ENCODE measurements around the gene CWC25. TPM values are rescaled to one million over a fixed set of nuclear protein-coding genes. Genes with fewer than 3 reads are reported as not detected.

The CWC25 gene
- 6.6 and 8.1 TPM in 2 replicates for total RNA-seq (ENCODE audit: low replicate concordance)

DNA sequence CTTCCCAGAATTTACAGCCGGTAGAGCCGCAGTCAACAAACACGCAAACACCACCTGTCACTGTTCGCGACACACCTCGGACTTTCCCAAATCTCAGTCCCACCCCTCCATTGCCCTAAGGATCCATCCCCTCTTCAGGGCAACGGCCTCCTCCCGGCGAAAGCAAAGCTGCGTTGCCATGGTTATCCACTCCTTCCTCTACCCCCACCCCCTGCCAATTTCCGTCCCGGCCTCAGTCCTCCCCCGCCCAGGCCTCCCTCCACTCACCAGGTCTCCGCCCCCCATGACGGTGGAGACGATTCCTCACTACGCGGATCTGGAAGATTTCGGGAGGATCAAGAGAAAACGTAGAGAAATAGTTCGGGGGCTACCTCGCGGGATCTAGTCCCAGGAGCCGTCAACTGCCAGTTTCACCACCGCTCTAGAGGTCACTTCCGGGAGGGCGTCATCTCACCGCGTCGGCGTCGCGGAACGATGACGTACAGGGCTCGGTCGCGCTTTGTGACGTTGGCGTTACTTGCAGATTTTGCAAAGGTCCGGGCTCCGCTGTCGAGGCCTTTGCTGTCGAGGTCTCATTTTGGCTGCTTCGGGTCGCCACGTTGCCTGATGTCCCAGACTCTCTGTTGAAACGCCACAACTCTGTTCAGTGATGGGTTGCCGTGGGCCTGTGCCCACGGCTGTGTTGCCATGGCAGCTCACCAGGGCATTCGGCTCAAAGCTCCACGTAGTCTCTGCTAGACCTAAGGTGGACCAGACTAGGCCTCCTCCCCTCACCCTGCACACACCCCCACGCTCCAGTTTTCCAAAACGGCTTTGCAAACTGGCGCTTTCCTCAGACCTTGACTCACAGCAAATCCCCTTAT, at the start of gene CWC25:
Gene CWC25, minus strand, starts transcription at position 423 of the 863 bp plus-strand sequence. Its CDS starts 138 bp downstream, at position 285.

DNA sequence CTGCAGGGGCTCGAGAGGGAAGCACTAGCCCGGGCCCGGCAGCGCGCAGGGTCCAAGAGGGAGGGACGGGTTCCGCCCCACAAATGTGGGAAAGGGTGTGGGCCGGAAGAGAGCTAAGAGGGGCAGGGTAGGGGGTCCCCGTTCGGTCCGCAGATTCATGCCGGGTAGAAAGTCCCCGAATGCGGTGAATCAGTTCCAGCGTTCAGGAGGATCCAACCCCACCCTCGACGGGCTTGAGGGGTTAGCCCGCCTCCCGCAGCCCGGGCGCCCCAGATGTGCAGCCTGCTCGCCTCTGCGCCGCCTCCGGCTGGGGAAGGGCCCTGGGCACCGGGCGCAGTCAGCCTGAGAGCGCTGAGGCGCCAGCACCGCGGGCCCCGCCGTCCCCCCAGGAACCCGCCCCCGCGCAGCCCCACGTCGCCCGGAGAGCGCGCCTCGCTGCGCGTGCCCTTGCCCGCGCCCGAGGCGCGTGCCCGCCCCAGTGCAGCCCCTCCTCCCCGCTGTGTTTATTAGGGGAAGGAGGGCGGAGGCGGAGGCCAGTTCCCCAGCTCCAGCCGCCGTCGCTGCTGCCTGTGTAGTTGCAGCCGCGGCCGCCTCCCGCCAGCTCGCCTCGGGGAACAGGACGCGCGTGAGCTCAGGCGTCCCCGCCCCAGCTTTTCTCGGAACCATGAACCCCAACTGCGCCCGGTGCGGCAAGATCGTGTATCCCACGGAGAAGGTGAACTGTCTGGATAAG, 44.6 kb upstream of the CWC25 start, which contains the start of gene LASP1:
Gene LASP1, plus strand, starts transcription at position 533 of the 733 bp plus-strand sequence. Its CDS starts 132 bp downstream, at position 665.

DNA sequence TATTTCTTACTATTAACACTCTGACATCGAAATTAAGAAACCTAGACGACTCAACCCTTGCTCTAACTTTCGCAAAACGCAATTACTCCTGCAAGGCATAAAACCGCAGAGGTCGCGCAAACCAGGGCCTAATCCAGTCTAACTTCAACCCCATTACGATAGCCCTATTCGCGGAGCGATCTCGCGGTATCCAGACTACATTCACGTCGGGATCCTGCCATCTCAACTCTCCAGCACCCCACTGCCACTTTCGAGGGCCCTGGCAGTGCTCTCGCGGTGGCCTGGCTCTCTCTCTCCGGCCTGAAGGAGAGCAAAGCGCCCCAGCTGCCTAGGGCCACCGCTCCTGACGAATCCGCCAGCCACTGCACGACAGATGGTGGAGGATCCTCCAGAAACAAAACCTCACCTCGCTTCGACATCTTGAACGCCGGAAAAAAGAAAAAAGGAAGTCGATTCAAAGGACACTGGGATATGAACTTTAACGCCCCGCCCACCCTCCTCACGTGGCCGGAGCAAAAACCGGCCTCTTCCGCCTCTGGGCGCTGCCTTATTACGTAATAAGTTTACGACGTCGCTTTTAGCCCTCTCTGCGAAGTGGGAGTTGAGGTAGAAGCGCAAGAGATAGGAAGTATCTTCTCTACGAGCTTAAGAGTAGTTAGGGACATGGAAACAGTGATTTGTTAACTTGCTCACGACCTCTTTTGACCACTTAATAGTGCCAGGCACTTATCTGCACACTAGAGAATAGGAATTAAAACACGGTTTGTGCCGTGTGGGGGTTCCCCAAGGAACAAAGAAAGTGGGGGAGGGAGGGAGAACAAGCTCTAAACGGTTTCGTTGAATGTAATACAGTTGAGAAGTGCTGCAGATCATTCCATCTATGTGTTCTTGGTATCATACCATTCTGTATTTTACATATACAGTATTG, 28.4 kb upstream of the CWC25 start, which contains the start of gene RPL23:
Gene RPL23, minus strand, starts transcription at position 430 of the 928 bp plus-strand sequence. Its CDS starts 11 bp downstream, at position 419.

DNA sequence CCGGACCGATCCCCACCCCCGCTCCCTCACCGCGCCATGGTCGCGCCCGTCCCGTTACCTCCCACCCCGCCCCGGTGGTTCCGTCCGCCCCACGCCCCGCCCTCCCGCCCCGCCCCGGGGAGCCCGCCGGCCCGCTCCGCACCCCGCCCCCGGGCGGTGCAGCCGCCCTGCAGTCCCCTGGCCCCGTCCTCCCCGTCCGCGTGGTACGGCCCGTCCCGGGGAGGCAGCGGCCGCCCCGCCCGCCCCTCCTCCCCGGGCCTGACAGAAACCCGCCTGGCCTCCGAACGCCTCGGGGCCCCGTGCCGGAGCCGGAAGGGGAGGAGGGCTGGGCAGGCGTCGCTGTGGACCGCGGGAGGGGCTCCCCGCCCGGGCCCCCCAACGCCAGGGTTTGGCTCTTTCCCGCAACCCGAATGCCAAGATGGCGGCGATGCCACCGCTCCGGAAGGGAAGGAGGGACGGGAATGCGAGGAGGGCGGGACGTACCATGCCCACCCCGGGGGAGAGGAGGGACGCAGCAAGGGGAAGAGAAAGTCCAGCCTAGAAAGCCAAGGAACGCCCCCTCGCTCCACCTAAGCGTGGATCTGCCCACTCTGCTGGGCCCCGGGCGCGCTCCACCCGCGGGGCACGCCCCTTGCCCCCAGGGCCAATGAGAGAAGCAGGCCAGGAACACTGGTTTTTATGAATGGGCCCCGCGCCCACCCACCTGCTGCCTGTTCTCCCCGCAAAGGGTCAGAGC, 25.5 kb downstream of the CWC25 start, which contains the start of gene PIP4K2B:
Gene PIP4K2B, minus strand, starts transcription at position 56 of the 736 bp plus-strand sequence. CDS start 132 bp downstream, outside the sequence.

DNA sequence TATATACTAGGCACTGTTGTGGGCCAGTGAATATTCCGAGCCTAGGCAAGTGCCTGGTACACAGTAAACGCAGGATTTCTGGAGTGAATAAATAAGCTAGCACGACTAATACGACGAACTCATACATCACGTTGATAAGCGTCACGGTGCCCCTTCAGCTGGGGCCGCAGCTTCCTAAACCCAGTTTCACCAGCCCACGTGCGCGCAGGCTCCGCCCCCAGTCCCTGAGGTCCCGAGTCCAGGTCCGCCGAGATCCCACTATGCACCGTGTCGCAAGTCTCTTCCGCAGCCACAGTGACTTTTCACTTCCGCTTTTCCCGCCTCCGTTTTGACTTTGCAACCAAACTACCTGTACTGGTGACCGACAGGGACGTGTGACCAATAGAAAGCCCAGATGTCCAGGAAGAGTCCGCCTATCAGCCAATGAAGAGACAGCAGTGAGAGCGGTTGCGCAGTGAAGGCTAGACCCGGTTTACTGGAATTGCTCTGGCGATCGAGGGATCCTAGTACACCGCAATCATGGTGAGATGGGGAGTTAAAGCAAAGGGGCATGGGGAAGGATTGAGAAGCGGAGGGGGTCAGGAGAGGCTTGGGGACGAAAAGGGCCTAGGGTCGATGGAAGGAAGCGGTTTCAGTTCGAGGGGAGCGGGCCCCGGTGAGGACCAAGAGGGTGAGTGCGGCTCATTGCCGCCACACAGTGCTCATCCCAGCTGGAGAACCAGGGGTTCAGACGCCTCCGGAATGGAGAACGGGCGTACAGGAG, 72.6 kb downstream of the CWC25 start, which contains the start of gene PSMB3:
Gene PSMB3, plus strand, starts transcription at position 434 of the 763 bp plus-strand sequence. Its CDS starts 86 bp downstream, at position 520.

Other genes with a start within 250 kb of the CWC25 start
- gene SRCIN1, start 219.4 kb downstream of the CWC25 start, total RNA-seq (ENCODE audit: low replicate concordance) = under 0.01 and 0.12 TPM in 2 replicates
- 0.12 and 0.90 TPM in 2 replicates for gene EPOP, start 150.4 kb downstream of the CWC25 start, total RNA-seq (ENCODE audit: low replicate concordance)
- gene MLLT6, start 120.0 kb downstream of the CWC25 start, total RNA-seq (ENCODE audit: low replicate concordance) = 17.1 and 44.8 TPM in 2 replicates
- 1.8 and 4.5 TPM in 2 replicates for gene CISD3, start 95.0 kb downstream of the CWC25 start, total RNA-seq (ENCODE audit: low replicate concordance)
- 1.5 and 5.3 TPM in 2 replicates for gene PCGF2, start 77.0 kb downstream of the CWC25 start, total RNA-seq (ENCODE audit: low replicate concordance)
- gene PSMB3, start 72.6 kb downstream of the CWC25 start, total RNA-seq (ENCODE audit: low replicate concordance) = 453 and 499 TPM in 2 replicates
- gene PIP4K2B, start 25.8 kb downstream of the CWC25 start, total RNA-seq (ENCODE audit: low replicate concordance) = 38.9 and 90.7 TPM in 2 replicates
- gene RPL23, start 28.4 kb upstream of the CWC25 start, total RNA-seq (ENCODE audit: low replicate concordance) = 3,022 and 3,163 TPM in 2 replicates
- 72.4 and 76.5 TPM in 2 replicates for gene LASP1, start 44.7 kb upstream of the CWC25 start, total RNA-seq (ENCODE audit: low replicate concordance)
- gene FBXO47, start 142.1 kb upstream of the CWC25 start, total RNA-seq (ENCODE audit: low replicate concordance) = under 0.01 TPM in 1 of 2 replicates, not detected in the other